ENCODE data around the gene TPD52L2. TPM values are rescaled to one million over a fixed set of nuclear protein-coding genes. Genes with fewer than 3 reads are reported as not detected.

TPD52L2 gene
- total RNA-seq, 4 donors from 2014 or later: 85.9 to 101 (median 94.7) TPM

GRCh38 chr20:63891061-63892002 is 26.3 kb downstream of the TPD52L2 start:
- 90 to 92% methylated on average over 29 of the region's 29 CpGs for WGBS, 2 donors
- no peak overlapping the region for H3K4me3 ChIP-seq (ENCODE audit: low read depth, poor library complexity, severe bottlenecking)
- intact Hi-C loops (cut with DNase I; ENCODE audit: low total_unique reads): no loop called here
- TF ChIP-seq POLR2A (IDR thresholded peaks at IDR 0.05): no peak
- no peak for TF ChIP-seq CTCF (IDR thresholded peaks at IDR 0.05)
- no peak for DNase-seq (ENCODE audit: low spot score in 2 of 2)

GRCh38 chr20:63892402-63892801 is 27.3 kb downstream of the TPD52L2 start:
- 89% methylated on average over 7 of the region's 7 CpGs for WGBS, 2 donors
- TF ChIP-seq POLR2A (IDR thresholded peaks at IDR 0.05) (no peak), CTCF (IDR thresholded peaks at IDR 0.05) (no peak)
- DNase-seq (ENCODE audit: low spot score in 2 of 2): no peak
- no peak overlapping the region for H3K4me3 ChIP-seq (ENCODE audit: low read depth, poor library complexity, severe bottlenecking)
- intact Hi-C loops (cut with DNase I; ENCODE audit: low total_unique reads): no loop called here

GRCh38 chr20:63893999-63894357 is 28.9 kb downstream of the TPD52L2 start:
- intact Hi-C loops (cut with DNase I; ENCODE audit: low total_unique reads): no loop called here
- no peak overlapping the region for H3K4me3 ChIP-seq (ENCODE audit: low read depth, poor library complexity, severe bottlenecking)
- DNase-seq (ENCODE audit: low spot score in 2 of 2): no peak
- TF ChIP-seq CTCF (IDR thresholded peaks at IDR 0.05): no peak
- no peak for TF ChIP-seq POLR2A (IDR thresholded peaks at IDR 0.05)
- WGBS, 2 donors: 17 to 30% methylated on average over 6 of the region's 6 CpGs

- WGBS, 2 donors: 2 to 3% methylated on average over 57 of the region's 82 CpGs
- DNase-seq (ENCODE audit: low spot score in 2 of 2): peak; percentile 92 to 98
- no peak for TF ChIP-seq CTCF (IDR thresholded peaks at IDR 0.05)
- no peak for TF ChIP-seq POLR2A (IDR thresholded peaks at IDR 0.05)
- intact Hi-C loops (cut with DNase I; ENCODE audit: low total_unique reads): no loop called here
- peak within 1 kb of the TSS; percentile 55 for H3K4me3 ChIP-seq (ENCODE audit: low read depth, poor library complexity, severe bottlenecking)
Observed at GRCh38 chr20:63894358-63895201, 29.5 kb downstream of the TPD52L2 start, which contains the start of gene DNAJC5. TSS of gene DNAJC5 (plus strand) at chr20:63895126. CDS start at chr20:63928346, 33,220 bp downstream.

GRCh38 chr20:63895202-63895951 is 30.3 kb downstream of the TPD52L2 start:
- WGBS, 2 donors: 0% methylated on average over 21 to 24 of the region's 87 CpGs
- TF ChIP-seq CTCF (IDR thresholded peaks at IDR 0.05) (no peak), POLR2A (IDR thresholded peaks at IDR 0.05) (no peak)
- no peak for DNase-seq (ENCODE audit: low spot score in 2 of 2)
- intact Hi-C loops (cut with DNase I; ENCODE audit: low total_unique reads): no loop called here
- peak overlapping the region; percentile 55 for H3K4me3 ChIP-seq (ENCODE audit: low read depth, poor library complexity, severe bottlenecking)
